GM13976 (cell line): ENCODE measurements around the gene CLEC16A.

Experiments used
- DNase-seq: peaks from one replicate; pipeline ENCODE4 v3.0.0; 2012; ENCODE audit warnings: low spot score
- in situ Hi-C: fragments of 300-500 bp; cut with MboI; formaldehyde crosslinking; loops from one replicate; pipeline ENCODE4 v1.12.0; 2022; ENCODE audit warnings: low sequenced_read_pairs, mixed read lengths, inconsistent platforms; ENCODE audit not compliant: unreplicated experiment
- TF ChIP-seq, protein P1 (sequence below): IDR thresholded peaks from 2 replicates; pipeline ENCODE4 v1.5.1; 2012; ENCODE audit warnings: borderline replicate concordance, mild to moderate bottlenecking; ENCODE audit not compliant: insufficient read depth; ENCODE audit errors: extremely low read depth, missing control alignments, control extremely low read depth

CLEC16A gene

DNA sequence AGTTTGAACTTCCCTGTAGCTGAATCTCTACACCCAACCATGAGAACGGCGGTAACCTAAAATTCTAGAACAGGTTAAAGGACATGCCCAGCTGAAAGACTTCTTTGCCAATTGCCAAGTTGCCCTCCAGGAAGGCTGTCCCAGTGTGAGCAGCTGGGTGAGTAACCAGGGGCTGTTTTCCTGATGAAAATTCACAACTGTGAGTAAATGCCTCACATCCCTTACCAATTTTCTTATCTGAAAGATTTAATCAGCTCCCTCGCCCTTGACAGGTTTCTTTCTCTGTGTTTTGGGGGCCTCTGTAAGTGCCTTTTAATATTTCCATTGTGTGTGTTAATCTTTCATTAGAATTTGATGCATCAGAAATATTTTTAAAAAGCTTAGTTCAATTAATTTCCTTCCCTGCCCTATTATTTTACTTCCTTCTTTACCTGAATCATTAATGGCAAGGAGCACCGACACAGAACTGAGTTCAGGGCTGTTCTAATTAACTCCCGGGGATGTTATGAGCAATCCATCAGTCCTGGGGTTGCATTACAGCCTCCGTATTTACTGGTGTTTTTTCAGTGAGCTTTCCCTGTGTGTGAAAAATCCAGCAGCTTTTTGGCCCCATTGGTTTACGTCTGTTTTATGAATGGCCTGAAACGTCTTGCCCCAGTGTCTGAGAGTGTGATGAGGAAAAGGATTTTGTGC lies 152.9 kb downstream of the CLEC16A start:
- no peak for DNase-seq
- TF ChIP-seq, protein P1, sequence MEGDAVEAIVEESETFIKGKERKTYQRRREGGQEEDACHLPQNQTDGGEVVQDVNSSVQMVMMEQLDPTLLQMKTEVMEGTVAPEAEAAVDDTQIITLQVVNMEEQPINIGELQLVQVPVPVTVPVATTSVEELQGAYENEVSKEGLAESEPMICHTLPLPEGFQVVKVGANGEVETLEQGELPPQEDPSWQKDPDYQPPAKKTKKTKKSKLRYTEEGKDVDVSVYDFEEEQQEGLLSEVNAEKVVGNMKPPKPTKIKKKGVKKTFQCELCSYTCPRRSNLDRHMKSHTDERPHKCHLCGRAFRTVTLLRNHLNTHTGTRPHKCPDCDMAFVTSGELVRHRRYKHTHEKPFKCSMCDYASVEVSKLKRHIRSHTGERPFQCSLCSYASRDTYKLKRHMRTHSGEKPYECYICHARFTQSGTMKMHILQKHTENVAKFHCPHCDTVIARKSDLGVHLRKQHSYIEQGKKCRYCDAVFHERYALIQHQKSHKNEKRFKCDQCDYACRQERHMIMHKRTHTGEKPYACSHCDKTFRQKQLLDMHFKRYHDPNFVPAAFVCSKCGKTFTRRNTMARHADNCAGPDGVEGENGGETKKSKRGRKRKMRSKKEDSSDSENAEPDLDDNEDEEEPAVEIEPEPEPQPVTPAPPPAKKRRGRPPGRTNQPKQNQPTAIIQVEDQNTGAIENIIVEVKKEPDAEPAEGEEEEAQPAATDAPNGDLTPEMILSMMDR: no peak
- in situ Hi-C loops: no loop called here

DNA sequence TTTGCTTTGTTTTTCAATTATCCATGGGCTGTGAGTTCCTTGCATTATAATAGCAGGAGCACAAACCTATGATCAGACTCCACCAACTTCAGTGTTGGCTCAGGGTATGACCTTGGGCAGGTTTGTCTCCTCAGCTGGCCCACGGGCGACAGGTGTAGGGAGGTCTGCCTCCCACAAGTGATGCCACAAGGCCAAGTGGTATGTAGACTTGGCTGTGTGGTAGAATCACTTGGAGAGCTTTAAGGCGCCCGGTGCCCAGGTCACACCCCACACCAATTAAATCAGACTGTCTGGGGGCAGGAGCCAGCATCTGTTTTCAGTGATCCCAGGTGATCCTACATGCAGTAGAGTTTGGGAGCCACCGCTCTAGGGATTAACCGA lies 153.4 kb downstream of the CLEC16A start:
- in situ Hi-C loops: no loop called here
- no peak for DNase-seq

DNA sequence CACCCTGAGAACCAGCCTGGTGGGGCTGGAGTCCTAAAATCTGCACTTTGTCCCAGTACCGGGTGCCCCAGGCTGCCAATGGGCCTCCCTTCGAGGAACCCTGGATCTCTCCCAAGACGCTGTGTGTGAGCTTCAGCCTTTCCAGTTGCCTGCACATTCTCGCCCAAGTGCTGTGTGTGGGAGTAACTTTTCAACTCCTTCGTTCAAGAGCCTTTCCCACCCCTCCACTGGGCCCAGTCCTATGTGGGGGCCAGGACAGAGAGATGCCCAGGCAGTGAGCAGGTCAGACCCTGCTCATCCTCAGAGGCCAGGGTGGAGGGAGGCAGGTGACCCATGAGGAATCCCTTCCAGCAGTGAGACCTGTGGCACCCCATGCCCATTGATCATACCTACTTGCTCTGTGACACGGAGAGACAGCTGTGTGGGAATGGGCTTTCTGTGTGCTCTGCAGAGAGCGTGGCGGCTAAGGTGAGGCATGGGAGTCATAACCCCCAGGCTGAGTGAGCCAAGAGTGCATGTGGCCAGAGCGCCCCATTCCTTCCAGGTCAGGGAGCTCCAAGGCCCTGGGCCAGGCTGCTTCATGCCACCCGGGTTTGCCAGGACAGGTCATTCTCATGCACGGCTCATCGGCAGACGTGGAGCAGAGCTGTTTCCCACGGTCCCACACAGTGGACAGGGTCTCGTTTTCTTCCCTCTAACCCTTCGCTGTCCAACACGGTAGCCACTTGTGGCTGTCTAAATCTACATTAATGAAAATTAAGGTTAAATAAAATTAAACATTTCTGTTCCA lies 154.4 kb downstream of the CLEC16A start:
- TF ChIP-seq, protein P1: no peak
- in situ Hi-C loops: no loop called here
- DNase-seq: no peak

More for the DNA sequence above, 153.4 kb downstream of the CLEC16A start:
- TF ChIP-seq, protein P1: no peak

DNA sequence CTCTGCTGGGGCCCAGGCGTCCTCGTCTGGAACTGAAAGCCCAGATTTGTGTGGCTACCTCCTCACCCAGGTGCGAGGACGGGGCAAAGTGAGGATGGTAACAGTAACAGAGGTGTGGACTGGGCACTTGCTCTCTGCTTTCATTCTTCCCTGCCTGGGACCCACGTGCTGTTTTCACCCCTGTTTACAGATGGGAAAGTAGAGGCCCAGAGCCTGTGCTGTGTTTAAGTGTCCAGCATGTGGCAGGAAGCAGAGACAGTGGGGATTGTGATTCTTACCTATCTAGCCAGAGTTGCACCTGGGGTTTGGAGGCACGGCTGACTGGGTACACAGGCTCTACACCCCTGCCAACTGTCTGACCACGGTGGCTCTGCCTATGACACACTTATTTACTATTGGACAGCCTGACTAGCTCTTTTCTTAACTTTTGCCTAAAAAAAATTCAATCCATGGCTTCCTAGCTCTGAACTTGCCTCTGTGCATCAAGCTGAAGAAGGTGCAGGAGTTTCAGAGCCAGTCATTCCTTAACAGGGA lies 155.4 kb downstream of the CLEC16A start:
- in situ Hi-C loops: no loop called here

DNA sequence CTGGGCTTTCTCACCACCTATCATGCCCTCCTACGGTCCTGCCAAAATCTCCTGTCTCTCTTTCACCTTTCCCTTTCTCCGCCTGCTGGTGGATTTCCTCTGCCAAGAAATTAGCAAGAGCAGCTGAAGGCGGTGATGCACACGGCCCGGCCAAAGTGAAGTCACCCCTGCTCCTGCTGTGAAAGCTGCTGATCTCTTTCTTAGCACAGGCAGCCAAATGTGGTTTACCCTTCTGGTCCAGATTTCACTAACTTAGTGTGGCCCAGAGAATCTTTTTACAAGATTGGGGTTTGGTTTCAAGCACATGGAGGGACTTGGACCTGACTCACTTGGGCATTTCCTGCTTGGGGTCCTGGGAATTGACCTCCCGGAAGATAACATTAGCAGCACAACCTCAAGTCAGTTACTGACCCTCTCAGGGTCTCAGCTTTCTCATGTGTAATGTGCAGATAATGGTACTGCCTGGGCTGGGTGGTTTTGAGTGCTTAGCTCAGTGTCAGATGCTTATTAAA lies 155.9 kb downstream of the CLEC16A start:
- TF ChIP-seq, protein P1: no peak
- in situ Hi-C loops: no loop called here
- DNase-seq: peak; percentile 75

More for the DNA sequence above, 155.4 kb downstream of the CLEC16A start:
- TF ChIP-seq, protein P1: no peak
- DNase-seq: no peak

DNA sequence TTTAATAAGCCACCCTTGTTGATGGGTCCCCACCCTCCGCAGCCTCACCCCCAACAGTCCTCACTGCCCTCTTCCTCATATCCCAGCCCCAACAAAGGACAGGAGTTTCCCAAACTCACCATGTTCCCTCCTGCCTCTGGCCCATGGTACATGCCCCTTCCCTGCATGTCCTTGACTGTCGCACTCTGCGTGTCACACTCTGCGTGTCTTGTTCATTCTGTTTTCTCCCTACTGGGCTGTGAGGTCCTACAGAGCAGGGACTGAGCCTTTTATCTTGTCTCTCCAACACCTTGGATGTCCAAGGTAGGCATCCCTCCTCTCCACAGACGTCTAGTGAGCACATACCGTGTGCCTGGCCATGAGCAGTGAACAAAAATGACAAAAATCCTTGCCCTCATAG lies 156.9 kb downstream of the CLEC16A start:
- in situ Hi-C loops: no loop called here
- no peak for DNase-seq
- TF ChIP-seq, protein P1: no peak
